ENCODE results near the gene CCDC170. TPM values are rescaled to one million over a fixed set of nuclear protein-coding genes. Genes with fewer than 3 reads are reported as not detected.
"Not testable (repeated sequence)": the region's sequence is repeated elsewhere in the genome, so short reads cannot be mapped to it uniquely, and the experiment has no call there.

CCDC170 gene
- polyA plus RNA-seq, 1 donor from 2014 or later = 0.15 TPM

DNA sequence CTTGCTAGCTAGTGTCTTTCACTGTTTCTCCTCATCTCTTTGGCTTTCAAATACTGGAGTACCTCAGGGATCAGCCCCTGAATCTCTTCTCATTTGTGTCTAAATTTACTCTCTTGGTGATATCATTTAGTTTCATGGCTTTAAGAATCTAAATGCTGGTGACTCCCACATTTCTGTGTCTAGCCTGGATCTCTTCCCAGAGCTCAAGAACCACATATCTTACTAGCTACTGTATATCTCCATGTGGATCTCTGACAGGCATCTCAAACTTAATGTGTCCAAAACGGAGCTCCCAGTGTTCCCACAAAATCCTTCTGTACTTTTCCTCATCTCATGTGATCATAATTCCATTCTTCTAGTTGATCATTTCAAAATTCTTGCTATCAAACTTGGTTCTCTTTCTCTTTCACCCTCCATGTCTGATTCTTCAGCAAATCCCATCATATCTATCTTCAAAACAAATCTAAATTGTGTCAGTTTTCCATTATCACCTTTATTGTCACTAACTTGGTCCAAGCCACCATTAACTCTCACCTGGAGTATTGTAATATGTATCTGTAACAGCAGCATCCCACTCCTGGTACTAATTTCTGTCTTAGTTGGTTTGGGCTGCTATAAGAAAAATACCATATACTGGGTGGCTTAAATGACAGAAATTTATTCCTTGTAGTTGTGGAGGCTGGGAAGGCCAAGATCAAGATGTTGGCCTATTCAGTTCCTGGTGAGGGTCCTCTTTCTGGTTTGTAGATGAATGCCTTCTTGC lies 45.9 kb downstream of the CCDC170 start:
- no peaks in the 10 kb centered on the region for H3K36me3 ChIP-seq (ENCODE audit: insufficient read depth, low read length)
- TF ChIP-seq RAD21 (conservative IDR thresholded peaks at IDR 0.05) (no peak), MXI1 (conservative IDR thresholded peaks at IDR 0.05; ENCODE audit: poor library complexity, severe bottlenecking) (no peak), EP300 (conservative IDR thresholded peaks at IDR 0.05; ENCODE audit: poor library complexity, severe bottlenecking) (no peak), EZH2 (IDR thresholded peaks at IDR 0.05; ENCODE audit: borderline replicate concordance, insufficient read depth, low read length, poor library complexity, severe bottlenecking) (no peak)
- H3F3A ChIP-seq (ENCODE audit: insufficient read depth, low read length, poor library complexity, severe bottlenecking) = no peaks in the 10 kb centered on the region
- H3K9me3 ChIP-seq (ENCODE audit: low read length) = peaks cover 6% of the 10 kb centered on the region
- H3K4me3 ChIP-seq (ENCODE audit: low read length) = no peak overlapping the region
- no peaks in the 10 kb centered on the region for H3K79me2 ChIP-seq (replicated peaks; ENCODE audit: insufficient read depth, low read length)
- no peak overlapping the region for H3K27ac ChIP-seq (ENCODE audit: low read length)
- no peak overlapping the region for H2AFZ ChIP-seq (ENCODE audit: low read depth, low read length)
- H3K4me2 ChIP-seq (ENCODE audit: low read length) = no peak overlapping the region
- no peaks in the 10 kb centered on the region for H3K27me3 ChIP-seq (ENCODE audit: insufficient read depth, low read depth, low read length)
- no peak overlapping the region for H3K9ac ChIP-seq (ENCODE audit: low read length)
- H3K9me2 ChIP-seq (ENCODE audit: insufficient read depth, low read length) = no peaks in the 10 kb centered on the region
- H4K20me1 ChIP-seq (ENCODE audit: insufficient read depth) = no peaks in the 10 kb centered on the region

DNA sequence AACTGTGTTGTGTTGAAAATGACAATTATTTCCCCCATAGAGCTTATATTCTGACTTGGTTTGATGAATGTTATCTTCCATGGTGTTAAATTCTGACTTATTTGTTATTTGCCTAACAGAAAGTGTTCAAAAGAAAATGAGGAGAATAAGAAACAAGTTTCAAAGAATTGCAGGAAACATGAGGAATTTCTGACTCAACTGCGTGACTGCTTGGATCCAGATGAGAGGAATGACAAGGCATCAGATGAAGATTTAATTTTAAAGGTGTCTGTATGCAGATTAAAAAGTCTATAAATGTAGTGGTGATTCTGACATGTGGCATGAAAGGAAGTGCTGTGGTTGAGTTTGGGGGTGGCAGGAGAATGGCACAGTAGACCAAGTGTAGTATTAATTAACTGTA lies 50.6 kb downstream of the CCDC170 start:
- Histone ChIP-seq H3K9ac (ENCODE audit: low read length) (no peak overlapping the region), H3K4me2 (ENCODE audit: low read length) (no peak overlapping the region), H3K27me3 (ENCODE audit: insufficient read depth, low read depth, low read length) (no peaks in the 10 kb centered on the region), H3K79me2 (replicated peaks; ENCODE audit: insufficient read depth, low read length) (no peaks in the 10 kb centered on the region), H3K27ac (ENCODE audit: low read length) (no peak overlapping the region), H2AFZ (ENCODE audit: low read depth, low read length) (no peak overlapping the region), H3K4me3 (ENCODE audit: low read length) (no peak overlapping the region), H3K9me3 (ENCODE audit: low read length) (peaks cover 6% of the 10 kb centered on the region), H3F3A (ENCODE audit: insufficient read depth, low read length, poor library complexity, severe bottlenecking) (no peaks in the 10 kb centered on the region), H3K9me2 (ENCODE audit: insufficient read depth, low read length) (no peaks in the 10 kb centered on the region), H4K20me1 (ENCODE audit: insufficient read depth) (no peaks in the 10 kb centered on the region), H3K36me3 (ENCODE audit: insufficient read depth, low read length) (no peaks in the 10 kb centered on the region)
- TF ChIP-seq MXI1 (conservative IDR thresholded peaks at IDR 0.05; ENCODE audit: poor library complexity, severe bottlenecking) (no peak), TAF1 (IDR thresholded peaks at IDR 0.05; ENCODE audit: low read depth) (no peak)
- TF ChIP-seq, protein P1, sequence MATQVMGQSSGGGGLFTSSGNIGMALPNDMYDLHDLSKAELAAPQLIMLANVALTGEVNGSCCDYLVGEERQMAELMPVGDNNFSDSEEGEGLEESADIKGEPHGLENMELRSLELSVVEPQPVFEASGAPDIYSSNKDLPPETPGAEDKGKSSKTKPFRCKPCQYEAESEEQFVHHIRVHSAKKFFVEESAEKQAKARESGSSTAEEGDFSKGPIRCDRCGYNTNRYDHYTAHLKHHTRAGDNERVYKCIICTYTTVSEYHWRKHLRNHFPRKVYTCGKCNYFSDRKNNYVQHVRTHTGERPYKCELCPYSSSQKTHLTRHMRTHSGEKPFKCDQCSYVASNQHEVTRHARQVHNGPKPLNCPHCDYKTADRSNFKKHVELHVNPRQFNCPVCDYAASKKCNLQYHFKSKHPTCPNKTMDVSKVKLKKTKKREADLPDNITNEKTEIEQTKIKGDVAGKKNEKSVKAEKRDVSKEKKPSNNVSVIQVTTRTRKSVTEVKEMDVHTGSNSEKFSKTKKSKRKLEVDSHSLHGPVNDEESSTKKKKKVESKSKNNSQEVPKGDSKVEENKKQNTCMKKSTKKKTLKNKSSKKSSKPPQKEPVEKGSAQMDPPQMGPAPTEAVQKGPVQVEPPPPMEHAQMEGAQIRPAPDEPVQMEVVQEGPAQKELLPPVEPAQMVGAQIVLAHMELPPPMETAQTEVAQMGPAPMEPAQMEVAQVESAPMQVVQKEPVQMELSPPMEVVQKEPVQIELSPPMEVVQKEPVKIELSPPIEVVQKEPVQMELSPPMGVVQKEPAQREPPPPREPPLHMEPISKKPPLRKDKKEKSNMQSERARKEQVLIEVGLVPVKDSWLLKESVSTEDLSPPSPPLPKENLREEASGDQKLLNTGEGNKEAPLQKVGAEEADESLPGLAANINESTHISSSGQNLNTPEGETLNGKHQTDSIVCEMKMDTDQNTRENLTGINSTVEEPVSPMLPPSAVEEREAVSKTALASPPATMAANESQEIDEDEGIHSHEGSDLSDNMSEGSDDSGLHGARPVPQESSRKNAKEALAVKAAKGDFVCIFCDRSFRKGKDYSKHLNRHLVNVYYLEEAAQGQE (IDR thresholded peaks at IDR 0.05; ENCODE audit: borderline replicate concordance) = no peak

DNA sequence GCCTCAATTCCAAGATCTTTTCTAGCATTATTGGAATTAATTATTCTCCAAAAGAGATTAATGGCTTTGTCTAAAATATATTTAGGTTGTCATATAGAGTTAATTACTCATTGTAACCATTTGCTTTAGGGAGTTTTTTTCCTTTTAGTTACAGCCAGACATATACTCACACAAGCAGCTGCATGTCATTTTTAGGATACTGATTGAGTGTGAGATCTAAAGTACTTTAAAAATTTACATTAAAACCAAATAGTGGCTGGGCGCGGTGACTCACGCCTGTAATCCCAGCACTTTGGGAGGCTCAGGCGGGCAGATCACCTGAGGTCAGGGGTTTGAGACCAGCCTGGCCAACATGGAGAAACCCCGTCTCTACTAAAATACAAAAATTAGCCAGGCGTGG lies 51.1 kb downstream of the CCDC170 start:
- H3K9me2 ChIP-seq (ENCODE audit: insufficient read depth, low read length); H3F3A ChIP-seq (ENCODE audit: insufficient read depth, low read length, poor library complexity, severe bottlenecking); H3K4me2 ChIP-seq (ENCODE audit: low read length); H3K79me2 ChIP-seq (replicated peaks; ENCODE audit: insufficient read depth, low read length); H3K27ac ChIP-seq (ENCODE audit: low read length); H3K9ac ChIP-seq (ENCODE audit: low read length); H4K20me1 ChIP-seq (ENCODE audit: insufficient read depth); H3K27me3 ChIP-seq (ENCODE audit: insufficient read depth, low read depth, low read length); H3K4me3 ChIP-seq (ENCODE audit: low read length); H3K9me3 ChIP-seq (ENCODE audit: low read length); H3K36me3 ChIP-seq (ENCODE audit: insufficient read depth, low read length); H2AFZ ChIP-seq (ENCODE audit: low read depth, low read length): not testable (repeated sequence)
